Measurements from ENCODE around the gene TMEM123. TPM values are rescaled to one million over a fixed set of nuclear protein-coding genes. Genes with fewer than 3 reads are reported as not detected.
A peak's percentile ranks its signal among the peaks of the same experiment; 100 is the strongest.

TMEM123 gene
- total and polyA plus RNA-seq, 2 of the 4 experiments (the other 2 are of a cell fraction) = 96.9 to 127 TPM

DNA sequence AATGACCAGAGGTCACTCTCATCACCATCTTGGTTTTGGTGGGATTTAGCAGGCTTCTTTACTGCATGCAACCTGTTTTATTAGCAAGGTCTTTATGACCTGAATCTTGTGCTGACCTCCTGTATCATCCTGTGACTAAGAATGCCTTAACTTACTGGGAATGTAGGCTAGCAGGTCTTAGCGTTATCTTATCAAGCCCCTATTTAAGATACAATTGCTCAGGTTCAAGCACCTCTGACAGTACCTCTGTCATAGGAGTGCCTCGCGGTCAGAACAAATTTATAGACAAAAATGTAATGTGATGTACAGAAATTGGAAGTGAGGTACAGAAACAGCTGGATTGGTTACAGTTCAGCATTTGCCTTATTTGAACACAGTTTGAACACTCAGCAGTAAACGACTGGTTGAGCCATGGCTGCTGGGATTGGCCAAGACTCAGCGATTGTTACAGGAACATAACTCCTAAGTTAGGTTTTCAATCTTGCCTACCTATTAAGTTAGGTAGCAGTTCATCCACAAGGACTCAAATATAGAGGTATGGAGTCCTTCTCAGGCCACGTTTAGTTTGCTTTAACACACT lies 16.1 kb upstream of the TMEM123 start:
- Histone ChIP-seq H3K4me2 (ENCODE audit: low read depth, low read length) (peak overlapping the region; percentile 78), H4K8ac (ENCODE audit: low read depth in 2 of 2, low read length in 2 of 2) (peak overlapping the region in 1 of 2 experiments; percentile 36; a peak in 3 of 4 replicates), H2AK9ac (replicated peaks; ENCODE audit: low read depth, low read length, poor library complexity) (no peak overlapping the region), H4K91ac (ENCODE audit: insufficient read depth, low read depth, low read length) (0 out of 2 replicates have a peak overlapping the region, but pooled peaks have one; percentile 11), H2AFZ (replicated peaks; ENCODE audit: low read length, poor library complexity) (no peak overlapping the region), H3K14ac (replicated peaks; ENCODE audit: low read depth, low read length) (peak overlapping the region; percentile 2; the same call in 1 of the 2 replicates), H3K23ac (ENCODE audit: low read depth, low read length) (no peak overlapping the region), H4K5ac (ENCODE audit: low read depth, low read length) (peak overlapping the region; percentile 76; the same call in 1 of the 2 replicates), H3K9me1 (ENCODE audit: insufficient read depth, low read length) (peaks cover 14% of the 10 kb centered on the region; the same call in 1 of the 2 replicates), H2BK15ac (ENCODE audit: low read depth, low read length) (peak overlapping the region; percentile 76; the same call in 1 of the 3 replicates), H2AK5ac (ENCODE audit: low read depth, low read length) (peak overlapping the region; percentile 37; the same call in 1 of the 2 replicates), H3K36me3 (ENCODE audit: control insufficient read depth, insufficient read depth, low read length) (no peaks in the 10 kb centered on the region), H3K9ac (ENCODE audit: low read depth, low read length) (no peak overlapping the region), H3K4me3 (ENCODE audit: insufficient read depth, low read depth, low read length) (no peak overlapping the region), H3K27me3 (ENCODE audit: control insufficient read depth, insufficient read depth, low read length) (no peaks in the 10 kb centered on the region), H3K79me1 (ENCODE audit: low read depth in 1 of 2, low read length in 2 of 2) (no peaks in the 10 kb centered on the region), H3K4ac (ENCODE audit: low read depth, low read length) (peak overlapping the region; percentile 2), H3K18ac (ENCODE audit: low read depth, low read length) (peak overlapping the region; percentile 77), H3K27ac (ENCODE audit: insufficient read depth, low read length) (peak overlapping the region; percentile 63; the same call in 1 of the 2 replicates), H2BK20ac (ENCODE audit: low read depth, low read length) (peak overlapping the region; percentile 37; the same call in 1 of the 2 replicates), H2BK120ac (ENCODE audit: low read depth, low read length) (peak overlapping the region; percentile 13), H2BK5ac (ENCODE audit: low read depth, low read length, poor library complexity, severe bottlenecking) (peak overlapping the region; percentile 40), H3K4me1 (ENCODE audit: control insufficient read depth, insufficient read depth, low read length) (peaks cover 12% of the 10 kb centered on the region), H3K56ac (ENCODE audit: extremely low read depth, insufficient read depth, low read length) (no peak overlapping the region), H3K9me3 (ENCODE audit: control insufficient read depth, insufficient read depth, low read length) (no peaks in the 10 kb centered on the region), H4K20me1 (ENCODE audit: insufficient read depth, low read length) (no peaks in the 10 kb centered on the region)
- CTCF ChIA-PET = no interaction called here
- WGBS, 2 experiments (ENCODE audit: extremely low coverage in 2 of 2, insufficient read length in 1 of 2) = no CpG with 5 or more reads among the region's 6 CpGs
- in situ Hi-C loops (cut with MboI; ENCODE audit: low sequenced_read_pairs) (no loop called here), dilution Hi-C loops (cut with HindIII; ENCODE audit: low sequenced_read_pairs, unreplicated experiment) (no loop called here), intact Hi-C loops (cut with micrococcal nuclease) (no loop called here)
- no TSS peak for BruUV-seq (replicated peaks)
- POLR2A ChIA-PET (ENCODE audit: unreplicated experiment) = no interaction called here
- DNase-seq (no peak), ATAC-seq (ENCODE audit: low read depth) (peak; percentile 68)
- TF ChIP-seq BHLHE40 (IDR thresholded peaks at IDR 0.05; ENCODE audit: low read depth, low read length) = no peak
- 0 out of 2 replicates have a peak, but pooled peaks have one; percentile 7 for TF ChIP-seq MAFK (IDR thresholded peaks at IDR 0.05; ENCODE audit: low read depth, low read length)
- no peak for TF ChIP-seq FOS (IDR thresholded peaks at IDR 0.05; ENCODE audit: low read depth, low read length)
